ENCODE results near the gene RBBP8NL.
A peak's percentile ranks its signal among the peaks of the same experiment; 100 is the strongest.

Gene RBBP8NL

GRCh38 chr20:62408055-62408454 is 19.3 kb downstream of the RBBP8NL start:
- no peak for DNase-seq (ENCODE audit: low read depth in 2 of 2)

GRCh38 chr20:62407221-62407992 is 19.9 kb downstream of the RBBP8NL start, which contains the start of gene CABLES2:
CABLES2 (minus strand) TSS chr20:62407285; CDS start chr20:62407276, 9 bp downstream.
- peak; percentile 86 to 87 for DNase-seq (ENCODE audit: low read depth in 2 of 2)

- DNase-seq (ENCODE audit: low read depth in 2 of 2): no peak
Measured at GRCh38 chr20:62406635-62407176, 20.6 kb downstream of the RBBP8NL start.

- no peak for DNase-seq (ENCODE audit: low read depth in 2 of 2)
Measured at GRCh38 chr20:62405981-62406513, 21.3 kb downstream of the RBBP8NL start.

GRCh38 chr20:62405108-62405980 is 22.0 kb downstream of the RBBP8NL start:
- no peak for DNase-seq (ENCODE audit: low read depth in 2 of 2)

GRCh38 chr20:62404761-62405107 is 22.6 kb downstream of the RBBP8NL start:
- DNase-seq (ENCODE audit: low read depth in 2 of 2): no peak

GRCh38 chr20:62404112-62404665 is 23.1 kb downstream of the RBBP8NL start:
- no peak for DNase-seq (ENCODE audit: low read depth in 2 of 2)

GRCh38 chr20:62403331-62403730 is 24.0 kb downstream of the RBBP8NL start:
- no peak for DNase-seq (ENCODE audit: low read depth in 2 of 2)

- no peak for DNase-seq (ENCODE audit: low read depth in 2 of 2)
Measured at GRCh38 chr20:62402456-62403150, 24.7 kb downstream of the RBBP8NL start.

GRCh38 chr20:62401331-62401779 is 26.0 kb downstream of the RBBP8NL start:
- no peak for DNase-seq (ENCODE audit: low read depth in 2 of 2)

- DNase-seq (ENCODE audit: low read depth in 2 of 2): no peak
Measured at GRCh38 chr20:62400541-62400940, 26.8 kb downstream of the RBBP8NL start.

- no peak for DNase-seq (ENCODE audit: low read depth in 2 of 2)
Measured at GRCh38 chr20:62400021-62400420, 27.3 kb downstream of the RBBP8NL start.

GRCh38 chr20:62398120-62398821 is 29.1 kb downstream of the RBBP8NL start:
- DNase-seq (ENCODE audit: low read depth in 2 of 2): no peak

- no peak for DNase-seq (ENCODE audit: low read depth in 2 of 2)
Measured at GRCh38 chr20:62396367-62397239, 30.7 kb downstream of the RBBP8NL start.

GRCh38 chr20:62395311-62396242 is 31.8 kb downstream of the RBBP8NL start:
- no peak for DNase-seq (ENCODE audit: low read depth in 2 of 2)

GRCh38 chr20:62394248-62395245 is 32.8 kb downstream of the RBBP8NL start:
- no peak for DNase-seq (ENCODE audit: low read depth in 2 of 2)

GRCh38 chr20:62393830-62394229 is 33.5 kb downstream of the RBBP8NL start:
- DNase-seq (ENCODE audit: low read depth in 2 of 2): no peak
